ENCODE measurements around the gene GALNT7.

Gene GALNT7

GRCh38 chr4:173347467-173347866, 178.9 kb downstream of the GALNT7 start:
- no peak for DNase-seq (ENCODE audit: low spot score)

GRCh38 chr4:173357939-173358338, 189.3 kb downstream of the GALNT7 start:
- DNase-seq (ENCODE audit: low spot score) = no peak

GRCh38 chr4:173360587-173361221, 192.1 kb downstream of the GALNT7 start:
- no peak for DNase-seq (ENCODE audit: low spot score)

GRCh38 chr4:173362666-173363065, 194.1 kb downstream of the GALNT7 start:
- no peak for DNase-seq (ENCODE audit: low spot score)

- DNase-seq (ENCODE audit: low spot score) = no peak
These were observed 196.9 kb downstream of the GALNT7 start for GRCh38 chr4:173365359-173365996.

GRCh38 chr4:173367285-173367684, 198.7 kb downstream of the GALNT7 start:
- no peak for DNase-seq (ENCODE audit: low spot score)

- no peak for DNase-seq (ENCODE audit: low spot score)
These were observed 199.3 kb downstream of the GALNT7 start for GRCh38 chr4:173367946-173368345.

- no peak for DNase-seq (ENCODE audit: low spot score)
These were observed 201.5 kb downstream of the GALNT7 start for GRCh38 chr4:173370130-173370476.

- peak; percentile 94 for DNase-seq (ENCODE audit: low spot score)
These were observed 202.1 kb downstream of the GALNT7 start, which contains the start of gene SAP30 for GRCh38 chr4:173370477-173371291. TSS of gene SAP30 (plus strand) at chr4:173370954. CDS start at chr4:173371183, 229 bp downstream.

- DNase-seq (ENCODE audit: low spot score) = peak; percentile 44
These were observed 202.9 kb downstream of the GALNT7 start for GRCh38 chr4:173371292-173372192.
